ENCODE results near the gene TNFRSF14. TPM values are rescaled to one million over a fixed set of nuclear protein-coding genes. Genes with fewer than 3 reads are reported as not detected.

The TNFRSF14 gene
- total and polyA plus RNA-seq, 2 experiments from 2014 or later, result not detected

DNA sequence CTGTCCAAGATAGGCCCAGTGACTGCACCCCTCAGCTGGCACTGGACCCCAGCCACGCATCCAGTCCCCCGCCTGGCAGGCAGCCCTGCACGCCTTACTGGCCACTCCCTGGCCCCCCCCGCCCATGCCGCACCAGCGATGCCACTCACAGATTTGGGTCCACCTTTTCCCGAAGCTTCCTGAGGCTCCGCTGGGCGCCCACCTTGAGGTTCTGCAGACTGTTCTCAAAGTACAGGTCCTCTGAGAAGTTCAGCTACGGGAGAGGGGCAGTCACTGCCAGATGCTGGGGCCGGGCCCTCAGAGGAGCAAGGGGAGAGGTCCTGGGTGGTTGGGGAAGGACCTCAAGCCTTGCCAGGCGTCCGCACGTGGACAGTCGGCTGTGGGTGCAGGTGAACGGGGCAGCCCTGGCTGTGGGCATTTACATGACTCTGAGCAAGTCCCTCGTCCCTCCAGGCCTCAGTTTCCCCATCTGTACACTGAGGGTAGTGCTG lies 38.5 kb downstream of the TNFRSF14 start (continued):
- TF ChIP-seq EZH2 (IDR thresholded peaks at IDR 0.05; ENCODE audit: low read depth, unreplicated experiment), result no peak
- TF ChIP-seq, protein P1, sequence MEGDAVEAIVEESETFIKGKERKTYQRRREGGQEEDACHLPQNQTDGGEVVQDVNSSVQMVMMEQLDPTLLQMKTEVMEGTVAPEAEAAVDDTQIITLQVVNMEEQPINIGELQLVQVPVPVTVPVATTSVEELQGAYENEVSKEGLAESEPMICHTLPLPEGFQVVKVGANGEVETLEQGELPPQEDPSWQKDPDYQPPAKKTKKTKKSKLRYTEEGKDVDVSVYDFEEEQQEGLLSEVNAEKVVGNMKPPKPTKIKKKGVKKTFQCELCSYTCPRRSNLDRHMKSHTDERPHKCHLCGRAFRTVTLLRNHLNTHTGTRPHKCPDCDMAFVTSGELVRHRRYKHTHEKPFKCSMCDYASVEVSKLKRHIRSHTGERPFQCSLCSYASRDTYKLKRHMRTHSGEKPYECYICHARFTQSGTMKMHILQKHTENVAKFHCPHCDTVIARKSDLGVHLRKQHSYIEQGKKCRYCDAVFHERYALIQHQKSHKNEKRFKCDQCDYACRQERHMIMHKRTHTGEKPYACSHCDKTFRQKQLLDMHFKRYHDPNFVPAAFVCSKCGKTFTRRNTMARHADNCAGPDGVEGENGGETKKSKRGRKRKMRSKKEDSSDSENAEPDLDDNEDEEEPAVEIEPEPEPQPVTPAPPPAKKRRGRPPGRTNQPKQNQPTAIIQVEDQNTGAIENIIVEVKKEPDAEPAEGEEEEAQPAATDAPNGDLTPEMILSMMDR (conservative IDR thresholded peaks at IDR 0.05; ENCODE audit: low read depth in 2 of 2), result no peak
- TF ChIP-seq CREB1 (CRISPR knock-in tag; IDR thresholded peaks at IDR 0.05; ENCODE audit: low read depth), result no peak
- no peak for TF ChIP-seq POLR2AphosphoS5 (IDR thresholded peaks at IDR 0.05; ENCODE audit: low read depth)
- TF ChIP-seq, protein P2, sequence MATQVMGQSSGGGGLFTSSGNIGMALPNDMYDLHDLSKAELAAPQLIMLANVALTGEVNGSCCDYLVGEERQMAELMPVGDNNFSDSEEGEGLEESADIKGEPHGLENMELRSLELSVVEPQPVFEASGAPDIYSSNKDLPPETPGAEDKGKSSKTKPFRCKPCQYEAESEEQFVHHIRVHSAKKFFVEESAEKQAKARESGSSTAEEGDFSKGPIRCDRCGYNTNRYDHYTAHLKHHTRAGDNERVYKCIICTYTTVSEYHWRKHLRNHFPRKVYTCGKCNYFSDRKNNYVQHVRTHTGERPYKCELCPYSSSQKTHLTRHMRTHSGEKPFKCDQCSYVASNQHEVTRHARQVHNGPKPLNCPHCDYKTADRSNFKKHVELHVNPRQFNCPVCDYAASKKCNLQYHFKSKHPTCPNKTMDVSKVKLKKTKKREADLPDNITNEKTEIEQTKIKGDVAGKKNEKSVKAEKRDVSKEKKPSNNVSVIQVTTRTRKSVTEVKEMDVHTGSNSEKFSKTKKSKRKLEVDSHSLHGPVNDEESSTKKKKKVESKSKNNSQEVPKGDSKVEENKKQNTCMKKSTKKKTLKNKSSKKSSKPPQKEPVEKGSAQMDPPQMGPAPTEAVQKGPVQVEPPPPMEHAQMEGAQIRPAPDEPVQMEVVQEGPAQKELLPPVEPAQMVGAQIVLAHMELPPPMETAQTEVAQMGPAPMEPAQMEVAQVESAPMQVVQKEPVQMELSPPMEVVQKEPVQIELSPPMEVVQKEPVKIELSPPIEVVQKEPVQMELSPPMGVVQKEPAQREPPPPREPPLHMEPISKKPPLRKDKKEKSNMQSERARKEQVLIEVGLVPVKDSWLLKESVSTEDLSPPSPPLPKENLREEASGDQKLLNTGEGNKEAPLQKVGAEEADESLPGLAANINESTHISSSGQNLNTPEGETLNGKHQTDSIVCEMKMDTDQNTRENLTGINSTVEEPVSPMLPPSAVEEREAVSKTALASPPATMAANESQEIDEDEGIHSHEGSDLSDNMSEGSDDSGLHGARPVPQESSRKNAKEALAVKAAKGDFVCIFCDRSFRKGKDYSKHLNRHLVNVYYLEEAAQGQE (IDR thresholded peaks at IDR 0.05; ENCODE audit: unreplicated experiment), result no peak
- TF ChIP-seq ZNF331 (CRISPR knock-in tag; IDR thresholded peaks at IDR 0.05; ENCODE audit: low read depth), result no peak
- TF ChIP-seq NANOG (IDR thresholded peaks at IDR 0.05; ENCODE audit: borderline replicate concordance), result no peak

DNA sequence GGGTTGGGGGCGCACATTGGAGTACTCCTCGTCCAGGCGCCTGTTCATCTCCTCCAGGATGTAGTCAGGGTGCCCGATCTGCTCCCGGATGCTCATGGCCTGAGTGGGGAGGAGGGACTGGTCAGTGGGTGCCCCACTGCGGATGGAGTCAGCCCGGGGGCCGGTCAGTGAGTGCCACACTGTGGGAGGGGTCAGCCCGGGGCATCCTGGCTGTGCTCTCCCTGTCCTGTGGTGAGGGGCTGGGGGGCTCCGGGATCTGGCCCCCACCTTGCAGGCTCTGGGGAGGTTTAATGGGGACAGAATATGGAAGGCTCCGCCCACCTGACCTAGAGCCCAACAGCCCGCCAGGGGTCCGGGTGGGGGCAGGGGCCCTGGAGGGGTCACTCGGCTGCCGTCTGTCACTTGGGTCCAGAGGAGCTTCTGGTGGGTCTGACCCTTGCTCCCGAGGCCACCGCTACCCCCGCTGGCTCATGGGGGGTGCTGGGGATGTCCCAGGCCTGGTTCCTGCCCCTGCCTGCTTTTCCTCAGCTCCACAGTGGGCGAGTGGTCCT lies 39.2 kb downstream of the TNFRSF14 start:
- H3K9me3 Mint-ChIP-seq, result peaks cover 18% of the 10 kb centered on the region
- no peak for DNase-seq (ENCODE audit: low spot score)
- TF ChIP-seq, protein P3, sequence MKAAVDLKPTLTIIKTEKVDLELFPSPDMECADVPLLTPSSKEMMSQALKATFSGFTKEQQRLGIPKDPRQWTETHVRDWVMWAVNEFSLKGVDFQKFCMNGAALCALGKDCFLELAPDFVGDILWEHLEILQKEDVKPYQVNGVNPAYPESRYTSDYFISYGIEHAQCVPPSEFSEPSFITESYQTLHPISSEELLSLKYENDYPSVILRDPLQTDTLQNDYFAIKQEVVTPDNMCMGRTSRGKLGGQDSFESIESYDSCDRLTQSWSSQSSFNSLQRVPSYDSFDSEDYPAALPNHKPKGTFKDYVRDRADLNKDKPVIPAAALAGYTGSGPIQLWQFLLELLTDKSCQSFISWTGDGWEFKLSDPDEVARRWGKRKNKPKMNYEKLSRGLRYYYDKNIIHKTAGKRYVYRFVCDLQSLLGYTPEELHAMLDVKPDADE (IDR thresholded peaks at IDR 0.05), result no peak
- TF ChIP-seq JUNB (IDR thresholded peaks at IDR 0.05; ENCODE audit: unreplicated experiment), result no peak
- TF ChIP-seq, protein P4, sequence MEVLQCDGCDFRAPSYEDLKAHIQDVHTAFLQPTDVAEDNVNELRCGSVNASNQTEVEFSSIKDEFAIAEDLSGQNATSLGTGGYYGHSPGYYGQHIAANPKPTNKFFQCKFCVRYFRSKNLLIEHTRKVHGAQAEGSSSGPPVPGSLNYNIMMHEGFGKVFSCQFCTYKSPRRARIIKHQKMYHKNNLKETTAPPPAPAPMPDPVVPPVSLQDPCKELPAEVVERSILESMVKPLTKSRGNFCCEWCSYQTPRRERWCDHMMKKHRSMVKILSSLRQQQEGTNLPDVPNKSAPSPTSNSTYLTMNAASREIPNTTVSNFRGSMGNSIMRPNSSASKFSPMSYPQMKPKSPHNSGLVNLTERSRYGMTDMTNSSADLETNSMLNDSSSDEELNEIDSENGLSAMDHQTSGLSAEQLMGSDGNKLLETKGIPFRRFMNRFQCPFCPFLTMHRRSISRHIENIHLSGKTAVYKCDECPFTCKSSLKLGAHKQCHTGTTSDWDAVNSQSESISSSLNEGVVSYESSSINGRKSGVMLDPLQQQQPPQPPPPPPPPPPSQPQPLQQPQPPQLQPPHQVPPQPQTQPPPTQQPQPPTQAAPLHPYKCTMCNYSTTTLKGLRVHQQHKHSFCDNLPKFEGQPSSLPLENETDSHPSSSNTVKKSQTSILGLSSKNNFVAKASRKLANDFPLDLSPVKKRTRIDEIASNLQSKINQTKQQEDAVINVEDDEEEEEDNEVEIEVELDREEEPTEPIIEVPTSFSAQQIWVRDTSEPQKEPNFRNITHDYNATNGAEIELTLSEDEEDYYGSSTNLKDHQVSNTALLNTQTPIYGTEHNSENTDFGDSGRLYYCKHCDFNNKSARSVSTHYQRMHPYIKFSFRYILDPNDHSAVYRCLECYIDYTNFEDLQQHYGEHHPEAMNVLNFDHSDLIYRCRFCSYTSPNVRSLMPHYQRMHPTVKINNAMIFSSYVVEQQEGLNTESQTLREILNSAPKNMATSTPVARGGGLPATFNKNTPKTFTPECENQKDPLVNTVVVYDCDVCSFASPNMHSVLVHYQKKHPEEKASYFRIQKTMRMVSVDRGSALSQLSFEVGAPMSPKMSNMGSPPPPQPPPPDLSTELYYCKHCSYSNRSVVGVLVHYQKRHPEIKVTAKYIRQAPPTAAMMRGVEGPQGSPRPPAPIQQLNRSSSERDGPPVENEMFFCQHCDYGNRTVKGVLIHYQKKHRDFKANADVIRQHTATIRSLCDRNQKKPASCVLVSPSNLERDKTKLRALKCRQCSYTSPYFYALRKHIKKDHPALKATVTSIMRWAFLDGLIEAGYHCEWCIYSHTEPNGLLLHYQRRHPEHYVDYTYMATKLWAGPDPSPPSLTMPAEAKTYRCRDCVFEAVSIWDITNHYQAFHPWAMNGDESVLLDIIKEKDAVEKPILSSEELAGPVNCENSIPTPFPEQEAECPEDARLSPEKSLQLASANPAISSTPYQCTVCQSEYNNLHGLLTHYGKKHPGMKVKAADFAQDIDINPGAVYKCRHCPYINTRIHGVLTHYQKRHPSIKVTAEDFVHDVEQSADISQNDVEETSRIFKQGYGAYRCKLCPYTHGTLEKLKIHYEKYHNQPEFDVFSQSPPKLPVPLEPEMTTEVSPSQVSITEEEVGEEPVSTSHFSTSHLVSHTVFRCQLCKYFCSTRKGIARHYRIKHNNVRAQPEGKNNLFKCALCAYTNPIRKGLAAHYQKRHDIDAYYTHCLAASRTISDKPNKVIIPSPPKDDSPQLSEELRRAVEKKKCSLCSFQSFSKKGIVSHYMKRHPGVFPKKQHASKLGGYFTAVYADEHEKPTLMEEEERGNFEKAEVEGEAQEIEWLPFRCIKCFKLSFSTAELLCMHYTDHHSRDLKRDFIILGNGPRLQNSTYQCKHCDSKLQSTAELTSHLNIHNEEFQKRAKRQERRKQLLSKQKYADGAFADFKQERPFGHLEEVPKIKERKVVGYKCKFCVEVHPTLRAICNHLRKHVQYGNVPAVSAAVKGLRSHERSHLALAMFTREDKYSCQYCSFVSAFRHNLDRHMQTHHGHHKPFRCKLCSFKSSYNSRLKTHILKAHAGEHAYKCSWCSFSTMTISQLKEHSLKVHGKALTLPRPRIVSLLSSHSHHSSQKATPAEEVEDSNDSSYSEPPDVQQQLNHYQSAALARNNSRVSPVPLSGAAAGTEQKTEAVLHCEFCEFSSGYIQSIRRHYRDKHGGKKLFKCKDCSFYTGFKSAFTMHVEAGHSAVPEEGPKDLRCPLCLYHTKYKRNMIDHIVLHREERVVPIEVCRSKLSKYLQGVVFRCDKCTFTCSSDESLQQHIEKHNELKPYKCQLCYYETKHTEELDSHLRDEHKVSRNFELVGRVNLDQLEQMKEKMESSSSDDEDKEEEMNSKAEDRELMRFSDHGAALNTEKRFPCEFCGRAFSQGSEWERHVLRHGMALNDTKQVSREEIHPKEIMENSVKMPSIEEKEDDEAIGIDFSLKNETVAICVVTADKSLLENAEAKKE (CRISPR knock-in tag; IDR thresholded peaks at IDR 0.05), result no peak

More for the DNA sequence above, 39.2 kb downstream of the TNFRSF14 start:
- H3K4me2 ChIP-seq, result no peak overlapping the region
- H3F3A ChIP-seq (replicated peaks; ENCODE audit: low read depth), result no peaks in the 10 kb centered on the region
- no peak overlapping the region for H3K4me3 ChIP-seq
- H3K36me3 ChIP-seq (ENCODE audit: insufficient read depth), result no peaks in the 10 kb centered on the region
- no peak overlapping the region for H2AFZ ChIP-seq
- Mint-ChIP-seq H3K4me1 (no peaks in the 10 kb centered on the region), H3K27me3 (ENCODE audit: insufficient read depth, low read depth, poor library complexity) (peaks cover 6% of the 10 kb centered on the region), H3K36me3 (ENCODE audit: low read depth) (peaks cover 7% of the 10 kb centered on the region; the same call in 2 of the 3 replicates), H3K27ac (no peak overlapping the region), H3K4me3 (no peak overlapping the region)
- no peaks in the 10 kb centered on the region for H3K9me2 ChIP-seq (ENCODE audit: insufficient read depth)
- no peak overlapping the region for H3K27ac ChIP-seq (ENCODE audit: low read depth)
- H3K79me2 ChIP-seq (replicated peaks; ENCODE audit: insufficient read depth), result no peaks in the 10 kb centered on the region
- no peak for ATAC-seq
- no peaks in the 10 kb centered on the region for H3K4me1 ChIP-seq (ENCODE audit: insufficient read depth)
- no peaks in the 10 kb centered on the region for H3K27me3 ChIP-seq (ENCODE audit: insufficient read depth)
- no peaks in the 10 kb centered on the region for H4K20me1 ChIP-seq (replicated peaks; ENCODE audit: insufficient read depth)
